GM12872 (cell line): ENCODE results near the gene SLC35F5.

Experiments used
- CTCF ChIP-seq: IDR thresholded peaks from 3 replicates; pipeline ENCODE4 v1.5.1; 2011; ENCODE audit warnings: low read depth, mild to moderate bottlenecking, low read length, moderate library complexity; ENCODE audit not compliant: insufficient read depth

The SLC35F5 gene

GRCh38 chr2:113767811-113768460 lies 11.5 kb upstream of the SLC35F5 start:
- no peak; the same call in 2 of the 3 replicates for TF ChIP-seq CTCF

GRCh38 chr2:113765276-113765675 lies 8.8 kb upstream of the SLC35F5 start:
- no peak for TF ChIP-seq CTCF

GRCh38 chr2:113762377-113763118 lies 6.1 kb upstream of the SLC35F5 start:
- no peak for TF ChIP-seq CTCF

DNA sequence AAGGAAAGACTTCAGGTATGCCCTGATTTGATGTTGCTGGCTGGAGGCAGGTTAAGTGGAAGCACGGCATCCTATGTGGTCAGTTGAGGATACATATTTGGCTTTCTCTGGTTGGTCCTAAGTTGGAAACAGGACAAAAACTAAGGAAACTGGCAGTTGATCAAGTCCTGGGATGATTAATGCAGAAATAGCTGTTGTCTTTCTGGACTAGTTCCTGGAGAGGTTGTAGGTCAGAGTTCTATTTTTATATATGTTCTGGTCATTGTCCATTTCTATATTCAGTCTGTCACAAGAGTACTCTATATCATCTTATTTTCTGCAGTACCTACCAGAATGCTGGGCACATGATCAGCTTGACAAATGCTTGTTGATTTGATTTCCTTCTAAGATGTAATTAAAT lies 4.0 kb upstream of the SLC35F5 start:
- no peak for TF ChIP-seq CTCF

DNA sequence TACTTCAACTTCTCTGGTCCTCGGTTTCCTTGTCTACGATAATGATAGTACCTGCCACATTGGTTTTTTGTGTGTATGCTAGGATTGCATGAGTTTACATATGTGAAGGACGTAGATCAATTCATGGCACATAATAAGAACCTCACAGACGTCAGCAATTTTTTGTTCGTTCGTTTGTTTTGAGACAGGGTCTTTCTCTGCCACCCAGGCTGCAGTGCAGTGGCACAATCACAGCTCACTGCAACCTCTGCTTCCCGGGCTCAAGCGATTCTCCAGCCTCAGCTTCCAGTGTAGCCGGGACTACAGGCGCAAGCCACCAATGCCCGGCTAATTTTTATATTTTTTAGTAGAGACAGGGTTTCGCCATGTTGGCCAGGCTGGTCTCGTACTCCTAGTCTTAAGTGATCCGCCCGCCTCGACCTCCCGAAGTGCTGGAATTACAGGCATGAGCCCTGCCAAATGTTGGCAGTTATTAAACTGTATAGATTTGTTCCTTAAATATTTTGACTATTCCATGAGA lies 756 bp upstream of the SLC35F5 start:
- no peak for TF ChIP-seq CTCF

DNA sequence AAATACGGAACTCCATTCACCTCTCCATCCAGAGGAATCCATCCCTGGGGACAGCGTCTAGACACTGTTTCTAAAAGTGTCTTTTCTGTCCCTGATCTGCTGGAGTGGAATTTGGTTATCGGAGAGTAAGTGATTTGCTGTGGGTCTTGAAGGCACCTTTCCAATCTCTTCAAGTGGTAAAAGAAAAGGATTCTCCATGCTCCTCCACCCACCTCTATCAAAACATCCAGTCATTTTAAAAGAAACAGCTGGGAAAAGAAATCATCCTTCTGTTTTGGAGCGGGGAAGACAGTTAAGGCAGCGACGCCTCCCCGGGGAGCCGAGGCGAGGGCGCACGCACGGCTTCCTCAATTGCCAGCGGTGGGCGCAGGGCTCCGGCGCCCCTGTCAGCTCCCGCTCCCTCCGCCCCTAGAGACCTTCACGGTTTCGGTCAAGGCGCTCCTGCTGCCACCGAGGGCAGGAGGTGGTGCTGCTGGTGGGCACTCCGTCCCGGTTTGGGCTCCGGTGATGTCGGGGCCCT lies 547 bp downstream of the SLC35F5 start:
- TF ChIP-seq CTCF = no peak

DNA sequence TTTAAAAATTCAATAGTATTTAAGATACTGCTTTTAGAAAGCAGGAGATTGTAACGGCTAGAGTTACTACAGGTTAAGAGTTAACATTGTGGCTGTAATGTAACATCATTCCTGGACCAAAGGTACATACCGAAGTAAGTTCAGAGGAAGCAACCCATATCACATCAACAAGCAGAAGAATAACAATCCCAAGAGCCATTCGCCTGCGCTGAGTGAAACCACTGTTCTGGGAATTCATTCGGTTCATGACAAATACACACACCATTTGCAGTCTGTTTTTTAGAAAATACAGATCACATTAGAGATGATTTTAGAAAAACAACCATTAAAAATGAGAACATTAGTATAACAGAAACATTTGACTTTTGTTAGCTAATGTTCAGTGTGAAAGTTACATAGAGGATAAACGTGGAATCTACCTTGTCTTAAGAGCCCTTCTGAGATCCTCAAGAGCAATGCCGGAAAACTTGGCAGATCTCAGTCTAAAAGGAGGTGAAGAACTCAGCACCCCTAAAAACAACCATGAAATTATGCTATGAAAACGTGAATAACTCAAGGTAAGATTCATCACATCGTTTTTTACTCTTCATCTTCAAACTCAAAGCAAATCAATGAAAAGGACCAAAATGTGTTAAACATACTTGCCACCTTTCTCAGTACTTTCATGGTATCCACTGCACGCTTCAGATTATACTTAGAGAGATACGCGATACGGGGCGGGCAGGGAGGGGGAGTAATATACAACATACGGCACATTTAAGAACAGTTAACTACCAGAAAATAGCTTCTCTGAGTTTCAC lies 1.2 kb downstream of the SLC35F5 start:
- no peak for TF ChIP-seq CTCF
